Measurements from ENCODE around the gene ZNF878.

ZNF878 gene

DNA sequence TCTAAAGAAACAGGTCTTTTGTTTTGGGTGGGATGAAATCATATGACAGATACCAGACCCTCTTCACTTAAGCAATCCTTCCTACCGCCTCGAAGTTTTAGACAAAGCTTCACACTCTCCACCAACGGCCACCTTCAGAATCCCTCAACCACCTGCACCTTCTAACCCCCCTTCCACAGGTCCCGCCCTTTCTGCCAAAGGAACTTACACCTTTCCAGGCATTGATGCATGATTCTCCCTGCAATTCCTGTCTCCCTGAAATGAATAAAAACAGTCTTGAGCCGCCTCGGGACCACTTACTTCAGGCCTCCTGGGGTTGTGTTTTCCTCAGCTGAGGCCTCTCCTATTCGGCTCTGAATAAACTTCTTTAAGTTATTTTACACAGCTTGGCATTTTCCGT is 18.1 kb downstream of the ZNF878 start:
- no peak overlapping the region for H3K4me3 ChIP-seq (ENCODE audit: low read depth, low read length)
- TF ChIP-seq, protein P1, sequence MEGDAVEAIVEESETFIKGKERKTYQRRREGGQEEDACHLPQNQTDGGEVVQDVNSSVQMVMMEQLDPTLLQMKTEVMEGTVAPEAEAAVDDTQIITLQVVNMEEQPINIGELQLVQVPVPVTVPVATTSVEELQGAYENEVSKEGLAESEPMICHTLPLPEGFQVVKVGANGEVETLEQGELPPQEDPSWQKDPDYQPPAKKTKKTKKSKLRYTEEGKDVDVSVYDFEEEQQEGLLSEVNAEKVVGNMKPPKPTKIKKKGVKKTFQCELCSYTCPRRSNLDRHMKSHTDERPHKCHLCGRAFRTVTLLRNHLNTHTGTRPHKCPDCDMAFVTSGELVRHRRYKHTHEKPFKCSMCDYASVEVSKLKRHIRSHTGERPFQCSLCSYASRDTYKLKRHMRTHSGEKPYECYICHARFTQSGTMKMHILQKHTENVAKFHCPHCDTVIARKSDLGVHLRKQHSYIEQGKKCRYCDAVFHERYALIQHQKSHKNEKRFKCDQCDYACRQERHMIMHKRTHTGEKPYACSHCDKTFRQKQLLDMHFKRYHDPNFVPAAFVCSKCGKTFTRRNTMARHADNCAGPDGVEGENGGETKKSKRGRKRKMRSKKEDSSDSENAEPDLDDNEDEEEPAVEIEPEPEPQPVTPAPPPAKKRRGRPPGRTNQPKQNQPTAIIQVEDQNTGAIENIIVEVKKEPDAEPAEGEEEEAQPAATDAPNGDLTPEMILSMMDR (IDR thresholded peaks at IDR 0.05; ENCODE audit: borderline replicate concordance, insufficient read depth, low read depth, low read length), result no peak

GRCh38 chr19:12034198-12034597 is 18.6 kb downstream of the ZNF878 start:
- no peak overlapping the region for H3K4me3 ChIP-seq (ENCODE audit: low read depth, low read length)

DNA sequence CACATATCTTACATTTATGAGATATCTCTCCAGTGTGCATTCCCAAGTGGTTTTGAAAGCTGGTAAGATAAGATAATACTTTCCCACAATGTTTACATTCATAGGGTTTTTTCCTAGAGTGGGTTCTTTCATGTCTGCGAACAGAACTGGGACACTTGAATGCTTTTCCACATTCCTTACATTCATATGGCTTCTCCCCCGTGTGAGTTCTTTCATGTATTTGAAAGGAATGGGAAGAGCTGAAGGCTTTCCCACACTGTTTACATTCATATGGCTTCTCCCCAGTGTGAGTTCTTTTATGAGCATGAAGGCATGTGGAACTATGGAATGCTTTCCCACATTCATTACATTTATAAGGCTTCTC is 37.0 kb downstream of the ZNF878 start:
- TF ChIP-seq, protein P1 (IDR thresholded peaks at IDR 0.05; ENCODE audit: borderline replicate concordance, insufficient read depth, low read depth, low read length), result no peak

More at GRCh38 chr19:12034198-12034597, 18.6 kb downstream of the ZNF878 start:
- TF ChIP-seq, protein P1 (IDR thresholded peaks at IDR 0.05; ENCODE audit: borderline replicate concordance, insufficient read depth, low read depth, low read length), result no peak

DNA sequence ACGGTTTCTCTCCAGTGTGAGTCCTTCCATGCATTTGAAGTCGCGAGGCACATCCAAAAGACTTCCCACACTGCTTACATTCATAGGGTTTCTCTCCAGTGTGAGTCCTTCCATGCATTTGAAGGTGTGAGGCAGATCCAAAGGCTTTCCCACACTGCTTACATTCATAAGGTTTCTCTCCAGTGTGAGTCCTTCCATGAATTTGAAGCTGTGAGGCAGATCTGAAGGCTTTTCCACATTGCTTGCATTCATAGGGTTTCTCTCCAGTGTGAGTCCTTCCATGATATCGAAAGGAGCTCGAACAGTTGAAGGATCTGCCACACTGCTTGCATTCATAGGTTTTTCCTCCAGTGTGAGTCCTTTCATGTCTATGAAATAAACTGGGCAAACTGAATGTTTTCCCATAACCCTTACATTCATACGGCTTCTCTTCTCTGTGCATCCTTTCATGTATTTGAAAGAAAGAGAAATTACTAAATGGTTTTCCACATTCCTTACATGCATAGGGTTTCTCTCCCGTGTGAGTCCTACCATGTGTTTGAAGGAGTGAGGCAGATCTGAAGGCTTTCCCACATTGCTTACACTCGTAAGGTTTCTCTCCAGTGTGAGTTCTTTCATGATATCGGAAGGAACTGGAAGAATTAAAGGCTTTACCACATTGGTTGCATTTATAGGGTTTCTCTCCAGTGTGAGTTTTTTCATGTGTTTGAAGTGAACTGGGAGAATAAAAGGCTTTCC is 37.6 kb downstream of the ZNF878 start:
- no peak overlapping the region for H3K4me3 ChIP-seq (ENCODE audit: low read depth, low read length)
- TF ChIP-seq, protein P1 (IDR thresholded peaks at IDR 0.05; ENCODE audit: borderline replicate concordance, insufficient read depth, low read depth, low read length), result no peak

More for the DNA sequence above, 37.0 kb downstream of the ZNF878 start:
- H3K4me3 ChIP-seq (ENCODE audit: low read depth, low read length), result no peak overlapping the region

DNA sequence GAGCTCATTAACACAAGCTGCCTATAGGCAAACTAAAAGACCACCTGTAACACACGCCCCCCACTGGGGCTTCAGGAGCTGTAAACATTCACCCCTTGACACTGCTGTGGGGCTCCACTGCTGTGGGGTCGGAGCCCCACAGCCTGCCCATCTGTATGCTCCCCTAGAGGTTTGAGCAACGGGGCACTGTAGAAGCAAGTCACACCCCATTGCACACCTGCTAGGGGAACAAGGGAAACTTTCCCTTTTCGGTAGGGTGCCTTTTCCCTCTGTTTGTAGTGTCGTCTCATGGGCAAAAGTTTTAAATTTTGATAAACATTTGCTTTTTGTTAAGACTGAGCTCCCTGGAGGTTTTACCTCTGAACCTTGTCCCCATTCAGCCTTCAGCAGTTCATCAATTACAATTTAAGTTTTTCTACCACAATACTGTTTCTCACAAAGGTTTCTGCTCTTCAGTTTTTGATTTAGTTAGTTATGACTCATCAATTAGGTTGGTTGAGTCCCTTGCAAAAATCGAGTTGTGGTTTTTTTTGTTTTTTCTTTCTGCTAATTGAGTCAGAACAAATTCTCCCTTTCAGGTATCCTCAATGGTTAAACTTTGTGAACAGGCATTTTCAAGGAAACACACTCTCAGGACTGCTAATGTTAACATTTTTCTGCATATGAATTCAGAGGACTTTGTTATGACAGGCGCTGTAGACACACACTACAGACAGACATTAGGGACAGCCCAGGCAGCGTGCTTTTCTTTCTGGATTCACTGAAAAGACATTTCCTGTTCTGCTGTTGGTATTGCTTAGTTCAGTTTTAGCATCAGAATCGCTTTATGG is 52.4 kb downstream of the ZNF878 start:
- no peak overlapping the region for H3K4me3 ChIP-seq (ENCODE audit: low read depth, low read length)
- TF ChIP-seq, protein P1 (IDR thresholded peaks at IDR 0.05; ENCODE audit: borderline replicate concordance, insufficient read depth, low read depth, low read length), result no peak

- H3K4me3 ChIP-seq (ENCODE audit: low read depth, low read length), result no peak overlapping the region
- TF ChIP-seq, protein P1 (IDR thresholded peaks at IDR 0.05; ENCODE audit: borderline replicate concordance, insufficient read depth, low read depth, low read length), result no peak
These were observed 57.6 kb downstream of the ZNF878 start for GRCh38 chr19:11995174-11995573.

Measured in GM12875 (cell line).